ENCODE measurements around the gene ZNF398.

Gene ZNF398

DNA sequence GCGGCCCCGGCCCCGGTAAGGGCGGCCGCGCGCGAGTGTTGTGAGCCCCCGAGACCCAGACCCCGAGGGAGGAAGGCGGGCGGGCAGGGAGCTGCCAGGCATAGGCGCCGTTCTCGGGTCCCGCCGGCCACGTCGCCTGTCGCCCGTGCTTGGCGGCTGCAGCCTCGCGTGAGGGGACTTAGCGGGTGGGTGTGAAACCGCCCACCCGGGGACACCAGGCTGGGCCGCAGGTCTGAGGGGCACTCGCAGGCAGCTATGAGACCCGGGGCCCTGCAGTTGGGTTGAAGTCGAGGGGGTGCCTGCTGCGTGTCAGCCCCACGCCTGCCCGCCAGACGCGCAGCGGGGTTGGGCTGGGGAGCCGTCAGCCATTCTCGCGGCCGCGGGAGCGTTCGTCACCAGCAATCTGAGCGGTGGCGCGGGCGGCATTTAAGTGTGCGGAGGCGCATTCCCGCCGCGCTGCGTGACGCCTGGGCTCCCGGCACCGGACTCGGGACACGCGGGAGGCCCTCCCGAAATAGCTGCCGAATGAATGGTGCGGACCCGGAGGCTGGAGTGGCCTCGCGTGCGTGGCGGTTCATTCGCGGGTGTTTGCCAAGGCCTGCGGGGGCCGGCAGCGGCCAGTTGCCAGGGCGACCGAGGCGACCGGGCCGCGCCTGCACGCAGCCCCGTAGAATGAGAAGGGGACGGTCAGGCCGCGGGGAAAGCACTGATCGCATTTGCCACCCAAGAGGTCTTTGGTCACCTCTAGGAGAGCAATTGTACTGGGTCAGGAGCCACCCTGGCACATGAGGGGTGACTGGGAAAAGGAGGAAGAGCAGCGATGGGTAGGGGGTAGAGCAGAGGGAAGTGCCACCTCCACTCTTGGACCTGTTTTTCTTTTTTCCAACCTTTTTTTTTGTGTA, 750 bp downstream of the ZNF398 start:
- DNase-seq (ENCODE audit: low read depth in 3 of 3): peak in 1 of 3 donors; percentile 31

- DNase-seq (ENCODE audit: low read depth in 3 of 3): no peak
Observed at GRCh38 chr7:149150981-149151380, 3.7 kb downstream of the ZNF398 start.

GRCh38 chr7:149153346-149153745, 6.1 kb downstream of the ZNF398 start:
- no peak for DNase-seq (ENCODE audit: low read depth in 3 of 3)

- no peak for DNase-seq (ENCODE audit: low read depth in 3 of 3)
Observed at GRCh38 chr7:149154056-149154455, 6.8 kb downstream of the ZNF398 start.

- DNase-seq (ENCODE audit: low read depth in 3 of 3): no peak
Observed at GRCh38 chr7:149156898-149157297, 9.6 kb downstream of the ZNF398 start.

GRCh38 chr7:149161241-149161848, 14.1 kb downstream of the ZNF398 start:
- no peak for DNase-seq (ENCODE audit: low read depth in 3 of 3)

DNA sequence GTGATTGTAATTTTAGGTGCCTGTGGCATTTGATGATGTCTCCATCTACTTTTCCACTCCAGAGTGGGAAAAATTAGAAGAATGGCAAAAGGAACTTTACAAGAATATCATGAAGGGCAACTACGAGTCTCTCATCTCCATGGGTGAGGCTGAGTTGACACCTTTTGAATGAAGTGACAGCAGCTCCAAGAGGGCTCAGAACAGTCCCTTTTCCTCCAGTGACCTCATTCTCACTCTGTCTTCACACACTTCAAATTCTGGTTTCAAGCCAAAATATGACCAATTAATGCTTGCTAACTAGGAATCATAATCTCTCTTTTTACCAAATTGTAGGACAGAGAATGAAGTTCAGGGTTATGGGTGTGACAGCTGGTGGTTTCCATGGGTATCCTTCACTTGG, 18.9 kb downstream of the ZNF398 start:
- DNase-seq (ENCODE audit: low read depth in 3 of 3): no peak

DNA sequence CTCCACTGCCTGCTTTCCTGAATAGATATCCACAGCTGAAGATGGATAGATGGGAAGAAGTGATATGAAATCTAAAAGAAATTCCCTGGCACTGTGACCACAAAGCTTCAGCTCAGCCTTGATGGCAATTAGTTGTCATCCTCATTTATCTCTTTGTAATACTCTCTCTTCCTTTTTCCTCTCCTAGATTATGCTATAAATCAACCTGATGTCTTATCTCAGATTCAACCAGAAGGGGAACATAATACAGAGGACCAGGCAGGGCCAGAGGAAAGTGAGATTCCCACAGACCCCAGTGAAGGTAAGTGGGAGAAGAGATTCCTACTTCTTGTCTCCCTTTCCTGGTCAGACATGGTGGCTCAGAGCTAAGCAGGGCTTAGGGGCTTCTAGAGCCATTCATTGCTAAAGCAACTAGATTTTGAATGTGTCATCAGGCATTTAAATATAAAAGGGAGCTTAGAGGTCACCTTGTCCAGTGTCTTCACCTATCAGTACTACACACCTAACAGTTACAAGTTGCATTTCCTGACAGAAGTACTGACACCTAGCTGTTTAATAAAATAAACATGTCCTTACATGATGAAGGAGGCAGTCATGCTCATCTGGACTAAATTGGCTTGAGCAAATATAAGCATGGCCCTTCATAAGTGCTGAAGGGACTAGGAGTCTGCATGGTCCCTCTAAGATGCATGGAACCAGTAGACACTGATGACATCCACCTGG, 19.5 kb downstream of the ZNF398 start:
- DNase-seq (ENCODE audit: low read depth in 3 of 3): no peak

DNA sequence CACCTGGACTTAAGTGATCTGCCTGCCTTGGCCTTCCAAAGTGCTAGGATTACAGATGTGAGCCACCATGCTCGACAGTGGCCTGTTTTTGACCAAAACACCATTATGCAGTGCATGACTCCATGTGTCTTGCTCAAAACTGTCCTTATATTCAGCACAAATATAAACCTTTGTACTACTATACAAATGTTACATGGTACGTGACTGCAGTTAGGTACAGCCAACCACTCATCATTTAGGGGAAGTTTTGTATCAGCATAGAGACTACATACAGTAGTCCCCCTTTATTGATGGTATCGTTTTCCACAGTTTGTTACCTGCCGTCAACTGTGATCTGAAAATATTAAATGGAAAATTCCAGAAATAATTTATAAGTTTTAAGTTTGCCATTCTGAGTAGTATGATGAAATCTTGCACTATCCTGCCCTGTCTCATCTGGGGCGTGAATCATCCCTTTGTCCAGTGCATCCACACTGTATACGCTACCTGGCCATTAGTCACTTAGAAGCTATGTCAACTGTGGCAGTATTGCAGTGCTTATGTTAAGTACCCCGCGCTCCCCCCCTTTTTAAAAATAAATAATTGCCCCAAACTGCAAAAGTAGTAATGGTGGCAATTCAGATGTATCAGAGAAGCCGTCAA, 24.8 kb downstream of the ZNF398 start:
- DNase-seq (ENCODE audit: low read depth in 3 of 3): no peak

DNA sequence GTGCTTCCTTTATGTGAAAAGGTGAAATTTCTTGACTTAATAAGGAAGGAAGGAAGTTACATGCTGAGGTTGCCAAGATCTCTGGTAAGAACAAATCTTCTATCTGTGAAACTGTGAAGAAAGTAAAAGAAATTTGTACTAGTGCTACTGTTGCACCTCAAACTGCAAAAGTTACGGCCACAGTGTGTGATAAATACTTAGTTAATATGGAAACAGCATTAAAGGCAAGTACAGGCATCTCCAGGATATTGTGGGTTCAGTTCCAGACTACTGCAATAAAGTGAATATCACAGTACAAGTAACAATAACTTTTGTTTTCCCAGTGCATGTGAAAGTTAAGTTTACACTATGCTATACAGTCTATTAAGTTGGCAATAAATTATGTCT, 25.3 kb downstream of the ZNF398 start:
- no peak for DNase-seq (ENCODE audit: low read depth in 3 of 3)

GRCh38 chr7:149175150-149175549, 27.9 kb downstream of the ZNF398 start:
- DNase-seq (ENCODE audit: low read depth in 3 of 3): no peak

DNA sequence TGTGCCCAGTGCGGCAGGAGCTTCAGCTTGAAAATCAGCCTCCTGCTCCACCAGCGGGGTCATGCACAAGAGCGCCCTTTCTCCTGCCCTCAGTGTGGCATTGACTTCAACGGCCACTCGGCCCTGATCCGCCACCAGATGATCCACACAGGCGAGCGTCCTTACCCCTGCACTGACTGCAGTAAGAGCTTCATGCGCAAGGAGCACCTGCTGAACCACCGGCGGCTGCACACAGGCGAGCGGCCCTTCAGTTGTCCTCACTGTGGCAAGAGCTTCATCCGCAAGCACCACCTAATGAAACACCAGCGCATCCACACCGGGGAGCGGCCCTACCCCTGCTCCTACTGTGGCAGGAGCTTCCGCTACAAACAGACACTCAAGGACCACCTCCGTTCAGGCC, 32.0 kb downstream of the ZNF398 start:
- no peak for DNase-seq (ENCODE audit: low read depth in 3 of 3)

DNA sequence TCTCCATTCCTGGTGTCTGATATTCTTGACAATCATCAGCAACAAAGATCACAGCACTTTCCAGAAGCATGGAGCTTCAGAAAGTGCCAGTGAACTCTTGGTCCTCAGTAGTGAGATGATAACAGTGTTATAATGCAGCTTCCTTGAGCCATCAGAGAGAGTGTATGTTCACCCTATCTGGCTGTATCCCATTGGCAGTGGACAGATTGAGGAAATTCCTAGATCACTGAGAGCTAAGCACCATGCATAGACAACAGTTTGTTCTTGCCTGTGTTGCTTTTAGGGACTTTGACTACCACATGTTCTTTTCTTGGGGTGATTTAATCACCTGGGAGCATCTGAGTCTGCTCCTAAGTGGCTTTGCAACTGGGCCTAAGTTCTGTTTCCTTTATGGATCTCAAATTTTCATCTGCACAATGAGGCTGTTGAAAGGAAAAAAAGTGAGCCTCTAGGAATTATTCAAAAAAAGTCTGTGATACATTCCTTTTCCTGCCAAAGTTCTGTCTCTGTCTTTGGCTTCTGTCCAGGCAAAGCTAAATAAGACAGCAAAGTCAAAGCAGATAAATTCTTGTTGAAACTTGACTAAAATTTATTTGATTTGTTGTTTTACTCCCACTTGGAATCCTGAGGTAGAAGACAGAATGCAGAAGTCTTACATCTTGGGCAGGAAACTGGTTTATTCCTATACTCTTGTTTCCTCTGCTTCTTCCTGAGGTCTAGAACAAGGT, 33.6 kb downstream of the ZNF398 start:
- no peak for DNase-seq (ENCODE audit: low read depth in 3 of 3)

GRCh38 chr7:149181450-149181790, 34.2 kb downstream of the ZNF398 start:
- no peak for DNase-seq (ENCODE audit: low read depth in 3 of 3)

GRCh38 chr7:149184274-149184673, 37.0 kb downstream of the ZNF398 start:
- no peak for DNase-seq (ENCODE audit: low read depth in 3 of 3)

DNA sequence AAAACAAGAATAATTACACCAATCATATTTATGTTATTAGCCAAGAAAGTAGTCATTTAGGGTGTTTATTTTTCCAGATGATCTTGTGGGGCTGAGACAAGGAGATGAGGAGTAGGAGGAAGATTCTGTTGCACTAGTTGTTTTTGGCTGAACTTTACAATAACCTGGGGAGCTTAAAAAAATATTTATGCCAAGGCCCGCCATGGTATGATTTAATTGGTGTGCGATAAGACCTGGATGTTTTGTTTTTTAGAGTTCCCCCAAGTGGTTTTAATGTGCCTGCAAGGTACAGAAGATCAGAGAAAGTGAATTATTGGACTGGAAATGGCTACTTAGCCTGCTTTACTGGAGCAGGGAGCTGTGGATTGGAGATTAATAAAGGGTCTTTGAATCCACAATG, 41.0 kb downstream of the ZNF398 start:
- DNase-seq (ENCODE audit: low read depth in 3 of 3): no peak

- DNase-seq (ENCODE audit: low read depth in 3 of 3): no peak
Observed at GRCh38 chr7:149188637-149189259, 41.5 kb downstream of the ZNF398 start.

- no peak for DNase-seq (ENCODE audit: low read depth in 3 of 3)
Observed at GRCh38 chr7:149191851-149192250, 44.6 kb downstream of the ZNF398 start.

DNA sequence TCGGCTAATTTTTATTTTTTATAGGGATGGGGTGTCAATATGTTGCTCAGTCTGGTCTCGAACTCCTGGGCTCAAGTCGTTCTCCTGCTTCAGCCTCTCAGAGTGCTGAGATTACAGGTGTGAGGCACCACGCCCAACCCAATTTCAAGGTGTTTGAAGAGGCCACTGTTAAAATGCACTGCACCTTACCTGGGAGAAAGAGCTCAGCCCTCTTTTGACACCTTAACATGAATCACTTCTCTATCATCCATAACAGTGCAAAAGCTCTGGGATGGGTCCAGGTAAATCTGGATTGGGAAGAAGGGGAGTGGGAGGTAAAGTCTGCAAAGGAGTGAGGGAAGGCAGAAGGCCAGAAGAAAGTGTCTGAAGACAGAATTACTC, 47.5 kb downstream of the ZNF398 start:
- DNase-seq (ENCODE audit: low read depth in 3 of 3): no peak

- DNase-seq (ENCODE audit: low read depth in 3 of 3): peak; percentile 66 to 76 (median 73)
Observed at GRCh38 chr7:149195180-149196150, 48.2 kb downstream of the ZNF398 start, which contains the start of gene ZNF282. TSS of gene ZNF282 (plus strand) at chr7:149195546. CDS start at chr7:149195590, 44 bp downstream.

Data from stimulated activated CD4-positive, alpha-beta T cell treated with anti-CD3 and anti-CD28 coated beads, TNF-alpha, amount 100 ng/mL, for 48 hours (primary cell).